ENCODE data around the gene PER1.

GRCh38 chr17:8120520-8121406 is 31.4 kb downstream of the PER1 start:
- no peak for TF ChIP-seq BRF2 (CRISPR knock-in tag; IDR thresholded peaks at IDR 0.05)
- no peak for TF ChIP-seq E2F5 (CRISPR knock-in tag; conservative IDR thresholded peaks at IDR 0.05)
- TF ChIP-seq ZNF143 (CRISPR knock-in tag; IDR thresholded peaks at IDR 0.05), result no peak; the same call in 1 of the 2 replicates
- peak; percentile 11; the same call in 1 of the 2 replicates for TF ChIP-seq CTCF (CRISPR knock-in tag; IDR thresholded peaks at IDR 0.05)
- TF ChIP-seq ZNF350 (CRISPR knock-in tag; IDR thresholded peaks at IDR 0.05; ENCODE audit: borderline replicate concordance, low read depth), result peak; percentile 85; the same call in 1 of the 2 replicates
- TF ChIP-seq ZNF331 (CRISPR knock-in tag; IDR thresholded peaks at IDR 0.05), result no peak
- no peak for TF ChIP-seq ZNF232 (CRISPR knock-in tag; IDR thresholded peaks at IDR 0.05; ENCODE audit: borderline replicate concordance)
- TF ChIP-seq BRD4 (CRISPR knock-in tag; IDR thresholded peaks at IDR 0.05), result no peak
- peak; percentile 19; the same call in 1 of the 2 replicates for TF ChIP-seq MAZ (IDR thresholded peaks at IDR 0.05; ENCODE audit: borderline replicate concordance, low read depth, low read length)
- no peak for TF ChIP-seq MAZ (CRISPR knock-in tag; IDR thresholded peaks at IDR 0.05; ENCODE audit: low read depth)
- TF ChIP-seq CBX5 (CRISPR knock-in tag; IDR thresholded peaks at IDR 0.05; ENCODE audit: borderline replicate concordance), result no peak

Measured in HepG2 (cell line).